SK-N-SH (cell line): ENCODE data around the gene DIAPH2. TPM values are rescaled to one million over a fixed set of nuclear protein-coding genes. Genes with fewer than 3 reads are reported as not detected.

ENCODE experiments used
- CTCF ChIA-PET: fragments of 300-600, 350-600 bp; formaldehyde crosslinking; extraction: SDS; loops from one replicate; lab custom pipeline; 2021; lab: Yijun Ruan, JAX
- POLR2A ChIA-PET: fragments of 350-600 bp; sonication (Branson Sonifier 250); formaldehyde crosslinking; extraction: SDS; loops from one replicate; lab custom pipeline; 2020; ENCODE audit warnings: antibody characterized with exemption, inconsistent platforms; lab: Yijun Ruan, JAX
- DNase-seq: peaks from one replicate; pipeline ENCODE4 v3.0.0; 2012
- H2AFZ ChIP-seq: fragments of 200-600 bp; sonication (generic); 2 replicates; pipeline ENCODE4 v1.8.1; 2016; ENCODE audit warnings: antibody characterized with exemption, mild to moderate bottlenecking, low read depth
- H3F3A ChIP-seq: fragments of 200-600 bp; sonication (generic); replicated peaks from 2 replicates; pipeline ENCODE3; 2016; ENCODE audit warnings: antibody characterized with exemption, mild to moderate bottlenecking; ENCODE audit not compliant: insufficient read depth
- H3K27ac ChIP-seq, 2 experiments: fragments of 200-500 bp in 1 of 2; fragments of 200-600 bp in 1 of 2; sonication (Bioruptor generic) in 1 of 2; sonication (generic), shearing (Covaris generic) in 1 of 2; 2 replicates each; pipeline versions ENCODE4 v1.5.1 to v1.6.1; 2014 to 2016; ENCODE audit warnings: low read depth in 2 of 2, inconsistent platforms in 1 of 2, low read length in 1 of 2, mild to moderate bottlenecking in 1 of 2, mixed read lengths in 1 of 2
- H3K27me3 ChIP-seq: fragments of 200-600 bp; sonication (generic), shearing (Covaris generic); 2 replicates; pipeline ENCODE4 v1.6.1; 2016; ENCODE audit warnings: mixed run types; ENCODE audit not compliant: insufficient read depth
- H3K36me3 ChIP-seq, 2 experiments: fragments of 200-500 bp in 1 of 2; fragments of 200-600 bp in 1 of 2; sonication (Bioruptor generic) in 1 of 2; sonication (generic) in 1 of 2; replicated peaks in 1 of 2; 2 replicates each; pipeline versions ENCODE3 to v1.5.1; 2014 to 2016; ENCODE audit warnings: low read length in 1 of 2, mild to moderate bottlenecking in 1 of 2; ENCODE audit not compliant: insufficient read depth in 2 of 2, control insufficient read depth in 1 of 2
- H3K4me1 ChIP-seq, 2 experiments: fragments of 200-500 bp in 1 of 2; fragments of 200-600 bp in 1 of 2; sonication (Bioruptor generic) in 1 of 2; sonication (generic), shearing (Covaris generic) in 1 of 2; 2 replicates each; pipeline versions ENCODE4 v1.5.1 to v1.6.1; 2014 to 2016; ENCODE audit warnings: low read depth in 1 of 2, low read length in 1 of 2, mixed run types in 1 of 2; ENCODE audit not compliant: insufficient read depth in 2 of 2, control insufficient read depth in 1 of 2
- H3K4me2 ChIP-seq: fragments of 200-600 bp; sonication (generic), shearing (Covaris generic); 2 replicates; pipeline ENCODE4 v1.6.1; 2017; ENCODE audit warnings: mixed run types
- H3K4me3 ChIP-seq, 2 experiments: fragments of 200-500 bp in 1 of 2; fragments of 200-600 bp in 1 of 2; sonication (Bioruptor generic) in 1 of 2; sonication (generic), shearing (Covaris generic) in 1 of 2; 2 replicates each; pipeline versions ENCODE4 v1.5.1 to v1.8.1; 2014 to 2016; ENCODE audit warnings: low read depth in 2 of 2, inconsistent platforms in 1 of 2, low read length in 1 of 2, mild to moderate bottlenecking in 1 of 2, mixed read lengths in 1 of 2, moderate library complexity in 1 of 2
- H3K79me2 ChIP-seq: fragments of 200-600 bp; sonication (generic); 2 replicates; pipeline ENCODE4 v1.8.1; 2017; ENCODE audit warnings: mild to moderate bottlenecking; ENCODE audit not compliant: insufficient read depth
- H3K9ac ChIP-seq: fragments of 200-600 bp; sonication (generic); 2 replicates; pipeline ENCODE4 v1.6.1; 2017; ENCODE audit warnings: mixed run types
- H3K9me2 ChIP-seq: fragments of 200-600 bp; sonication (generic); 2 replicates; pipeline ENCODE4 v1.6.1; 2017; ENCODE audit warnings: mixed run types
- H3K9me3 ChIP-seq: fragments of 200-600 bp; sonication (generic); 2 replicates; pipeline ENCODE4 v1.6.1; 2017; ENCODE audit warnings: mixed run types, mild to moderate bottlenecking, moderate library complexity
- H4K20me1 ChIP-seq: fragments of 200-600 bp; sonication (generic); 2 replicates; pipeline ENCODE4 v1.6.1; 2017; ENCODE audit warnings: mild to moderate bottlenecking, mixed run types; ENCODE audit not compliant: insufficient read depth
- CHD2 ChIP-seq: fragments of 150-350 bp; IDR thresholded peaks from 2 replicates; pipeline ENCODE4 v1.6.1; 2018; ENCODE audit warnings: low read length; ENCODE audit not compliant: partially characterized antibody
- ELF1 ChIP-seq: IDR thresholded peaks from 2 replicates; pipeline ENCODE4 v1.4.0; 2012
- FOXJ3 ChIP-seq: sonication (generic); formaldehyde crosslinking; IDR thresholded peaks from 2 replicates; pipeline ENCODE4 v1.5.1; 2020; ENCODE audit warnings: mild to moderate bottlenecking, missing genetic modification reagents
- FOXM1 ChIP-seq: IDR thresholded peaks from 2 replicates; pipeline ENCODE4 v1.4.0; 2012; ENCODE audit warnings: low read depth, mild to moderate bottlenecking
- GATA2 ChIP-seq: sonication (generic); formaldehyde crosslinking; IDR thresholded peaks from 2 replicates; pipeline ENCODE4 v1.5.0; 2020; ENCODE audit warnings: mild to moderate bottlenecking, missing genetic modification reagents
- JUND ChIP-seq: IDR thresholded peaks from 2 replicates; pipeline ENCODE4 v1.4.0; 2012
- MEF2A ChIP-seq: IDR thresholded peaks from 2 replicates; pipeline ENCODE4 v1.4.0; 2012; ENCODE audit warnings: low read depth, borderline replicate concordance
- MXI1 ChIP-seq: IDR thresholded peaks from 2 replicates; pipeline ENCODE4 v1.6.1; 2012; ENCODE audit warnings: mild to moderate bottlenecking, low read depth, low read length, improper control_type of control experiment
- RAD21 ChIP-seq: IDR thresholded peaks from 2 replicates; pipeline ENCODE4 v1.6.1; 2012; ENCODE audit warnings: mild to moderate bottlenecking, low read length
- RCOR1 ChIP-seq: fragments of 150-350 bp; IDR thresholded peaks from 2 replicates; pipeline ENCODE4 v1.6.1; 2017; ENCODE audit warnings: antibody characterized with exemption, low read length
- SIN3A ChIP-seq: IDR thresholded peaks from 2 replicates; pipeline ENCODE4 v1.6.1; 2012; ENCODE audit warnings: low read depth, mild to moderate bottlenecking, low read length, moderate library complexity, borderline replicate concordance
- SMC3 ChIP-seq: IDR thresholded peaks from 2 replicates; pipeline ENCODE4 v1.6.1; 2012; ENCODE audit warnings: low read depth, low read length, improper control_type of control experiment
- WGBS: methylation state at CpG from one replicate; pipeline ENCODE4 v1.1.6; 2017; ENCODE audit warnings: low lambda C conversion rate; 5-methylcytosine and 5-hydroxymethylcytosine counted together
- polyA plus RNA-seq, 3 experiments: library from polyadenylated mRNA; depleted of rRNA; stranded (reverse); fragments of >200 nt; gene quantifications; 2 replicates each; pipeline ENCODE4 v1.2.3, GENCODE V29; 2012
- TF ChIP-seq, protein P1 (sequence below): IDR thresholded peaks from 2 replicates; pipeline ENCODE4 v1.4.0; 2012; ENCODE audit warnings: low read depth
- TF ChIP-seq, protein P2 (sequence below): IDR thresholded peaks from 2 replicates; pipeline ENCODE4 v1.6.1; 2012; ENCODE audit warnings: mild to moderate bottlenecking, low read depth, low read length, moderate library complexity
- TF ChIP-seq, protein P3 (sequence below): fragments of 200-600 bp; sonication (generic); IDR thresholded peaks from 2 replicates; pipeline ENCODE4 v1.6.1; 2017; ENCODE audit warnings: antibody characterized with exemption, mild to moderate bottlenecking, moderate library complexity
- TF ChIP-seq, protein P4 (sequence below): fragments of 150-350 bp; IDR thresholded peaks from 2 replicates; pipeline ENCODE4 v1.6.1; 2017; ENCODE audit warnings: antibody characterized with exemption, low read length, low read depth, borderline replicate concordance
- TF ChIP-seq, protein P5 (sequence below): IDR thresholded peaks from 2 replicates; pipeline ENCODE4 v1.4.0; 2012; ENCODE audit warnings: low read depth, borderline replicate concordance

Gene DIAPH2
- polyA plus RNA-seq, 1 of the 3 experiments (the other 2 are of a cell fraction): 1.1 TPM

DNA sequence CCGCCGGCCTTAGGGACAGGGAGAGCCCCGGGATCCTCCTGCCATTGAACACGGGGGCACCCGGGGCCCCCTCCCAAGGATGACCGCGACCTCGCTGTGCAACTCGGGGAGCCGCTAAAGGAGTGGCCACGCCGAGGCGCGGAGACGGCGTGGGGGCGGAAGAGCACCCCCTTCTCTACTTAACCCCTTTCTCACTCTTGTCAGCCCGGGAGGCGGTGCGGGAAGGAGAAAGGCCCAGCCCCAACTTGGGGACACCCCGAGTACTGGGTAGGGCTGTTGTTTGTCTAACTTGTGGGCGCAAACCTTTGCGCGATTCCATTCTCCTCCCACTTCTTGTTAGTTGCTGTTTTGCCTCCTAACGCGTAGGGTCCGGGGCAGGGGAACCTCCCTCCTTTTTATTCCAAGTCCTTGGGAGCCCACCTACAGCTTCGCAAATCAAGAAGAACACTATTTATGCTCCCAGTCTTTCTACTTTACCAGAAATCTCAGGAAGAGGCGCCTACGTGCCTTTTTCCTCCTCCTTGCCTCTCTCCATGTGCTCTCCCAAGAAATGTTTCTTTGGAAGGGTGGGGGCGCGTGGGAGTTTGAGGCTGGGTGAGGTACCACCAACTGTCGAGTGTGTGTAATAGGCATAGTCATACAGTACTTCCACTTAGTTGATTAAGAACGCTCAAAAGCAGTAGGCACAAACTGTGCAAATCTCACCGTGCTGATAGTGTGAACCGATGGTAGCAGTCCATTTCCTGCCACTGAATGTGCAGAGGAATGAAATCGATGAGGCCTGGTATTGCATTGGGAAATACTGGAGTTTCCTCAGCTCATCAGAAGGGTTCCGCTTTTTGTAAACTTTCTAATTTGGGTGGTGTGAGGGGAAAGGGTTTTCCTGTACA lies 813 bp downstream of the DIAPH2 start:
- WGBS: 6% methylated on average over 26 of the region's 38 CpGs
- Histone ChIP-seq H3F3A (no peaks in the 10 kb centered on the region), H3K9me2 (no peaks in the 10 kb centered on the region), H3K4me3 (peak overlapping the region; percentile 68 to 71), H3K79me2 (peaks cover 16% of the 10 kb centered on the region; the same call in 1 of the 2 replicates), H2AFZ (peak overlapping the region; percentile 93; the same call in 1 of the 2 replicates), H3K4me1 (peaks cover 0 to 2% of the 10 kb centered on the region in 2 experiments; a peak in 1 of 4 replicates), H3K36me3 (no peaks in the 10 kb centered on the region), H3K9me3 (no peaks in the 10 kb centered on the region), H3K9ac (peak overlapping the region; percentile 76), H3K27ac (peak overlapping the region; percentile 64 to 73; a peak in 3 of 4 replicates), H4K20me1 (no peaks in the 10 kb centered on the region), H3K27me3 (no peaks in the 10 kb centered on the region), H3K4me2 (peak overlapping the region; percentile 79)
- TF ChIP-seq, protein P1, sequence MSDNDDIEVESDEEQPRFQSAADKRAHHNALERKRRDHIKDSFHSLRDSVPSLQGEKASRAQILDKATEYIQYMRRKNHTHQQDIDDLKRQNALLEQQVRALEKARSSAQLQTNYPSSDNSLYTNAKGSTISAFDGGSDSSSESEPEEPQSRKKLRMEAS: peak; percentile 33; the same call in 1 of the 2 replicates
- no peak for TF ChIP-seq FOXJ3 (CRISPR knock-in tag)
- TF ChIP-seq MXI1: peak; percentile 14; the same call in 1 of the 2 replicates
- TF ChIP-seq CHD2: no peak
- no peak for TF ChIP-seq GATA2 (CRISPR knock-in tag)
- TF ChIP-seq SIN3A: no peak
- TF ChIP-seq, protein P2, sequence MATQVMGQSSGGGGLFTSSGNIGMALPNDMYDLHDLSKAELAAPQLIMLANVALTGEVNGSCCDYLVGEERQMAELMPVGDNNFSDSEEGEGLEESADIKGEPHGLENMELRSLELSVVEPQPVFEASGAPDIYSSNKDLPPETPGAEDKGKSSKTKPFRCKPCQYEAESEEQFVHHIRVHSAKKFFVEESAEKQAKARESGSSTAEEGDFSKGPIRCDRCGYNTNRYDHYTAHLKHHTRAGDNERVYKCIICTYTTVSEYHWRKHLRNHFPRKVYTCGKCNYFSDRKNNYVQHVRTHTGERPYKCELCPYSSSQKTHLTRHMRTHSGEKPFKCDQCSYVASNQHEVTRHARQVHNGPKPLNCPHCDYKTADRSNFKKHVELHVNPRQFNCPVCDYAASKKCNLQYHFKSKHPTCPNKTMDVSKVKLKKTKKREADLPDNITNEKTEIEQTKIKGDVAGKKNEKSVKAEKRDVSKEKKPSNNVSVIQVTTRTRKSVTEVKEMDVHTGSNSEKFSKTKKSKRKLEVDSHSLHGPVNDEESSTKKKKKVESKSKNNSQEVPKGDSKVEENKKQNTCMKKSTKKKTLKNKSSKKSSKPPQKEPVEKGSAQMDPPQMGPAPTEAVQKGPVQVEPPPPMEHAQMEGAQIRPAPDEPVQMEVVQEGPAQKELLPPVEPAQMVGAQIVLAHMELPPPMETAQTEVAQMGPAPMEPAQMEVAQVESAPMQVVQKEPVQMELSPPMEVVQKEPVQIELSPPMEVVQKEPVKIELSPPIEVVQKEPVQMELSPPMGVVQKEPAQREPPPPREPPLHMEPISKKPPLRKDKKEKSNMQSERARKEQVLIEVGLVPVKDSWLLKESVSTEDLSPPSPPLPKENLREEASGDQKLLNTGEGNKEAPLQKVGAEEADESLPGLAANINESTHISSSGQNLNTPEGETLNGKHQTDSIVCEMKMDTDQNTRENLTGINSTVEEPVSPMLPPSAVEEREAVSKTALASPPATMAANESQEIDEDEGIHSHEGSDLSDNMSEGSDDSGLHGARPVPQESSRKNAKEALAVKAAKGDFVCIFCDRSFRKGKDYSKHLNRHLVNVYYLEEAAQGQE: no peak
- TF ChIP-seq, protein P3, sequence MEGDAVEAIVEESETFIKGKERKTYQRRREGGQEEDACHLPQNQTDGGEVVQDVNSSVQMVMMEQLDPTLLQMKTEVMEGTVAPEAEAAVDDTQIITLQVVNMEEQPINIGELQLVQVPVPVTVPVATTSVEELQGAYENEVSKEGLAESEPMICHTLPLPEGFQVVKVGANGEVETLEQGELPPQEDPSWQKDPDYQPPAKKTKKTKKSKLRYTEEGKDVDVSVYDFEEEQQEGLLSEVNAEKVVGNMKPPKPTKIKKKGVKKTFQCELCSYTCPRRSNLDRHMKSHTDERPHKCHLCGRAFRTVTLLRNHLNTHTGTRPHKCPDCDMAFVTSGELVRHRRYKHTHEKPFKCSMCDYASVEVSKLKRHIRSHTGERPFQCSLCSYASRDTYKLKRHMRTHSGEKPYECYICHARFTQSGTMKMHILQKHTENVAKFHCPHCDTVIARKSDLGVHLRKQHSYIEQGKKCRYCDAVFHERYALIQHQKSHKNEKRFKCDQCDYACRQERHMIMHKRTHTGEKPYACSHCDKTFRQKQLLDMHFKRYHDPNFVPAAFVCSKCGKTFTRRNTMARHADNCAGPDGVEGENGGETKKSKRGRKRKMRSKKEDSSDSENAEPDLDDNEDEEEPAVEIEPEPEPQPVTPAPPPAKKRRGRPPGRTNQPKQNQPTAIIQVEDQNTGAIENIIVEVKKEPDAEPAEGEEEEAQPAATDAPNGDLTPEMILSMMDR: no peak
- ChIA-PET POLR2A (no interaction called here), CTCF (interaction anchor here (0.7 to 1.8 kb wide), 2 partner anchors 74 to 140 kb away, joined by 3 to 5 read pairs; no protein-coding TSS in a partner anchor)
- peak; percentile 39 for DNase-seq

DNA sequence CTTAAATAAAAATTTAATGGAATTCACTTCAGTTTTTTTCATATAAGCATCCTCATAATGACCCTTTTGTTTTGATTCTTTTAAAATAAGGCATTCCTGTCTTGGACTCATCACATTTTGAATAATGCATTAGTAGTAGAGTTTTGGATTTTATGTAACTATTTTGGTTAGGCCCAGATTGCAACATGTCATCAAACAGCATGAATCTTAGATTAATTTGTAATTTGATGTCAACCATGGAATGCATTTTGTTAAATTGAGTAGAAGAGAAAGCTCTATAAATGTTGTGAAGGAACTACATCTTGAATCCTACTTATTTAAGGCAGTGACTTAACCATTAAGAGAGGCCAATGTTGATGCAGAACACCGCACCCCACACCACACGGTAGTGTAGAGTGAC lies 3.1 kb downstream of the DIAPH2 start:
- CTCF ChIA-PET: no interaction called here
- no peak for TF ChIP-seq RCOR1
- TF ChIP-seq, protein P1: no peak
- TF ChIP-seq, protein P4, sequence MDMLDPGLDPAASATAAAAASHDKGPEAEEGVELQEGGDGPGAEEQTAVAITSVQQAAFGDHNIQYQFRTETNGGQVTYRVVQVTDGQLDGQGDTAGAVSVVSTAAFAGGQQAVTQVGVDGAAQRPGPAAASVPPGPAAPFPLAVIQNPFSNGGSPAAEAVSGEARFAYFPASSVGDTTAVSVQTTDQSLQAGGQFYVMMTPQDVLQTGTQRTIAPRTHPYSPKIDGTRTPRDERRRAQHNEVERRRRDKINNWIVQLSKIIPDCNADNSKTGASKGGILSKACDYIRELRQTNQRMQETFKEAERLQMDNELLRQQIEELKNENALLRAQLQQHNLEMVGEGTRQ: no peak
- TF ChIP-seq RAD21: no peak
- TF ChIP-seq ELF1: no peak
- TF ChIP-seq, protein P5, sequence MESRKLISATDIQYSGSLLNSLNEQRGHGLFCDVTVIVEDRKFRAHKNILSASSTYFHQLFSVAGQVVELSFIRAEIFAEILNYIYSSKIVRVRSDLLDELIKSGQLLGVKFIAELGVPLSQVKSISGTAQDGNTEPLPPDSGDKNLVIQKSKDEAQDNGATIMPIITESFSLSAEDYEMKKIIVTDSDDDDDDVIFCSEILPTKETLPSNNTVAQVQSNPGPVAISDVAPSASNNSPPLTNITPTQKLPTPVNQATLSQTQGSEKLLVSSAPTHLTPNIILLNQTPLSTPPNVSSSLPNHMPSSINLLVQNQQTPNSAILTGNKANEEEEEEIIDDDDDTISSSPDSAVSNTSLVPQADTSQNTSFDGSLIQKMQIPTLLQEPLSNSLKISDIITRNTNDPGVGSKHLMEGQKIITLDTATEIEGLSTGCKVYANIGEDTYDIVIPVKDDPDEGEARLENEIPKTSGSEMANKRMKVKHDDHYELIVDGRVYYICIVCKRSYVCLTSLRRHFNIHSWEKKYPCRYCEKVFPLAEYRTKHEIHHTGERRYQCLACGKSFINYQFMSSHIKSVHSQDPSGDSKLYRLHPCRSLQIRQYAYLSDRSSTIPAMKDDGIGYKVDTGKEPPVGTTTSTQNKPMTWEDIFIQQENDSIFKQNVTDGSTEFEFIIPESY: no peak
- no peak for TF ChIP-seq MEF2A
- no peak for TF ChIP-seq SMC3
- TF ChIP-seq MXI1: no peak
- TF ChIP-seq FOXM1: no peak
- no peak for TF ChIP-seq JUND

More for the DNA sequence above, 3.1 kb downstream of the DIAPH2 start:
- Histone ChIP-seq H3K27ac (no peak overlapping the region; a peak in 1 of 4 replicates), H3F3A (no peaks in the 10 kb centered on the region), H3K79me2 (peaks cover 24% of the 10 kb centered on the region), H3K9me2 (no peaks in the 10 kb centered on the region), H3K4me2 (no peak overlapping the region), H3K27me3 (no peaks in the 10 kb centered on the region), H3K4me1 (peaks cover 0 to 2% of the 10 kb centered on the region in 2 experiments; a peak in 1 of 4 replicates), H2AFZ (no peak overlapping the region), H3K36me3 (no peaks in the 10 kb centered on the region), H4K20me1 (no peaks in the 10 kb centered on the region), H3K9ac (no peak overlapping the region), H3K9me3 (no peaks in the 10 kb centered on the region), H3K4me3 (no peak overlapping the region)
- whole genome bisulfite sequencing: 46% methylated on average over 2 of the region's 2 CpGs
- POLR2A ChIA-PET: no interaction called here
- DNase-seq: no peak
